PC-9 (cell line): Measurements from ENCODE around the gene CNNM2.

Source experiments
- EZH2 ChIP-seq: fragments of 200-600 bp; sonication (generic); IDR thresholded peaks from 2 replicates; pipeline ENCODE4 v1.8.0; 2017; ENCODE audit warnings: antibody characterized with exemption, low read depth
- TF ChIP-seq, protein P1 (sequence below): fragments of 200-600 bp; sonication (generic); conservative IDR thresholded peaks from 2 replicates; pipeline ENCODE4 v1.6.1; 2017; ENCODE audit warnings: mixed run types, antibody characterized with exemption, mild to moderate bottlenecking, moderate library complexity

DNA sequence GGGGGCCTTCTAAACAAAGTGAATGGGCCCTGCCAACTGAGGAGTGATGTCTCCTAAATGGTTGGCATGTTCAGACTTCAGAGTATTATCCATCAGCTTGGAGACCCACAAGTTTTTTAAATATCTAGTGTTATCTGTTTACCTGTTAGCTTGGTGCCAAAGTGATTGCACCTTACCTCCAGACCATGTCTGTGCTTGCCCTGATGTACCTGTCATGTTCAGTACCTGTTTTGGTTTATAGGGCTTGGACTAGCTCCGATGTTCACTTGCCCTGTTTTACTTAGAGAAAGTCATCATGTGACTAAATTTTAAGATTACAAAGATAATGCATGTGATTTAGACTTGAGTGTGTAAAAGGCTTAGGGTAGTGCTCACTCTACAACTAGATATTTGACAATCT is 67.7 kb downstream of the CNNM2 start:
- TF ChIP-seq, protein P1, sequence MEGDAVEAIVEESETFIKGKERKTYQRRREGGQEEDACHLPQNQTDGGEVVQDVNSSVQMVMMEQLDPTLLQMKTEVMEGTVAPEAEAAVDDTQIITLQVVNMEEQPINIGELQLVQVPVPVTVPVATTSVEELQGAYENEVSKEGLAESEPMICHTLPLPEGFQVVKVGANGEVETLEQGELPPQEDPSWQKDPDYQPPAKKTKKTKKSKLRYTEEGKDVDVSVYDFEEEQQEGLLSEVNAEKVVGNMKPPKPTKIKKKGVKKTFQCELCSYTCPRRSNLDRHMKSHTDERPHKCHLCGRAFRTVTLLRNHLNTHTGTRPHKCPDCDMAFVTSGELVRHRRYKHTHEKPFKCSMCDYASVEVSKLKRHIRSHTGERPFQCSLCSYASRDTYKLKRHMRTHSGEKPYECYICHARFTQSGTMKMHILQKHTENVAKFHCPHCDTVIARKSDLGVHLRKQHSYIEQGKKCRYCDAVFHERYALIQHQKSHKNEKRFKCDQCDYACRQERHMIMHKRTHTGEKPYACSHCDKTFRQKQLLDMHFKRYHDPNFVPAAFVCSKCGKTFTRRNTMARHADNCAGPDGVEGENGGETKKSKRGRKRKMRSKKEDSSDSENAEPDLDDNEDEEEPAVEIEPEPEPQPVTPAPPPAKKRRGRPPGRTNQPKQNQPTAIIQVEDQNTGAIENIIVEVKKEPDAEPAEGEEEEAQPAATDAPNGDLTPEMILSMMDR = no peak
- TF ChIP-seq EZH2 = no peak
